ENCODE results near the gene ANAPC2. TPM values are rescaled to one million over a fixed set of nuclear protein-coding genes. Genes with fewer than 3 reads are reported as not detected.

ANAPC2 gene
- total RNA-seq, 1 donor from 2014 or later: 73.2 TPM

DNA sequence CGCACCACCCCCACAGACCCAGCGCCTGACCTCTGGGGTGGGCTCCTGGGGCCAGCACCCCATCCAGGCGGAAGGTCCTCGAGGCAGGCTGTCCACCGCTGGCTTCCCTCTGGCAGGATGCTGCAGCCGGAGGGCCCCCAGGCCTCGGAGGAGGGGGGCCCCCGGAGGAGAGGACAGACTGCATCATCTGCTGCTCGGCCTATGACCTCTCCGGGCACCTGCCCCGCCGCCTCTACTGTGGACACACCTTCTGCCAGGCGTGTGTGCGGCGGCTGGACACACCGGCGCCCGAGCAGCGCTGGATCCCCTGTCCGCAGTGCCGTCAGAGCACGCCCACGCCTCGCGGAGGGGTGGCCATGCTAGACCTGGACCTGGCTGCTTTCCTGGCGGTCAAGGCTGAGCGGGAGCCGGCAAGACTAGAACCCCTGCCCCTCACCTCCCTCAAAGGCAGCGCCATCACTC lies 40.2 kb upstream of the ANAPC2 start:
- Mint-ChIP-seq H3K27ac (no peak overlapping the region), H3K27me3 (no peaks in the 10 kb centered on the region), H3K4me1 (ENCODE audit: low read depth) (peaks cover 9% of the 10 kb centered on the region), H3K4me3 (ENCODE audit: low read depth) (no peak overlapping the region), H3K9me3 (ENCODE audit: low read depth) (no peaks in the 10 kb centered on the region), H3K36me3 (ENCODE audit: insufficient read depth) (no peaks in the 10 kb centered on the region)
- DNase-seq (ENCODE audit: low spot score, unreplicated experiment): no peak
- TF ChIP-seq, protein P1, sequence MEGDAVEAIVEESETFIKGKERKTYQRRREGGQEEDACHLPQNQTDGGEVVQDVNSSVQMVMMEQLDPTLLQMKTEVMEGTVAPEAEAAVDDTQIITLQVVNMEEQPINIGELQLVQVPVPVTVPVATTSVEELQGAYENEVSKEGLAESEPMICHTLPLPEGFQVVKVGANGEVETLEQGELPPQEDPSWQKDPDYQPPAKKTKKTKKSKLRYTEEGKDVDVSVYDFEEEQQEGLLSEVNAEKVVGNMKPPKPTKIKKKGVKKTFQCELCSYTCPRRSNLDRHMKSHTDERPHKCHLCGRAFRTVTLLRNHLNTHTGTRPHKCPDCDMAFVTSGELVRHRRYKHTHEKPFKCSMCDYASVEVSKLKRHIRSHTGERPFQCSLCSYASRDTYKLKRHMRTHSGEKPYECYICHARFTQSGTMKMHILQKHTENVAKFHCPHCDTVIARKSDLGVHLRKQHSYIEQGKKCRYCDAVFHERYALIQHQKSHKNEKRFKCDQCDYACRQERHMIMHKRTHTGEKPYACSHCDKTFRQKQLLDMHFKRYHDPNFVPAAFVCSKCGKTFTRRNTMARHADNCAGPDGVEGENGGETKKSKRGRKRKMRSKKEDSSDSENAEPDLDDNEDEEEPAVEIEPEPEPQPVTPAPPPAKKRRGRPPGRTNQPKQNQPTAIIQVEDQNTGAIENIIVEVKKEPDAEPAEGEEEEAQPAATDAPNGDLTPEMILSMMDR (IDR thresholded peaks at IDR 0.05; ENCODE audit: unreplicated experiment): no peak

- Mint-ChIP-seq H3K4me1 (ENCODE audit: low read depth) (peaks cover 9% of the 10 kb centered on the region), H3K36me3 (ENCODE audit: insufficient read depth) (no peaks in the 10 kb centered on the region), H3K27ac (peak overlapping the region; percentile 89), H3K27me3 (no peaks in the 10 kb centered on the region), H3K4me3 (ENCODE audit: low read depth) (peak overlapping the region; percentile 51), H3K9me3 (ENCODE audit: low read depth) (no peaks in the 10 kb centered on the region)
- DNase-seq (ENCODE audit: low spot score, unreplicated experiment): no peak
- TF ChIP-seq, protein P1 (IDR thresholded peaks at IDR 0.05; ENCODE audit: unreplicated experiment): no peak
These were observed 39.6 kb upstream of the ANAPC2 start for GRCh38 chr9:137227853-137228505.

DNA sequence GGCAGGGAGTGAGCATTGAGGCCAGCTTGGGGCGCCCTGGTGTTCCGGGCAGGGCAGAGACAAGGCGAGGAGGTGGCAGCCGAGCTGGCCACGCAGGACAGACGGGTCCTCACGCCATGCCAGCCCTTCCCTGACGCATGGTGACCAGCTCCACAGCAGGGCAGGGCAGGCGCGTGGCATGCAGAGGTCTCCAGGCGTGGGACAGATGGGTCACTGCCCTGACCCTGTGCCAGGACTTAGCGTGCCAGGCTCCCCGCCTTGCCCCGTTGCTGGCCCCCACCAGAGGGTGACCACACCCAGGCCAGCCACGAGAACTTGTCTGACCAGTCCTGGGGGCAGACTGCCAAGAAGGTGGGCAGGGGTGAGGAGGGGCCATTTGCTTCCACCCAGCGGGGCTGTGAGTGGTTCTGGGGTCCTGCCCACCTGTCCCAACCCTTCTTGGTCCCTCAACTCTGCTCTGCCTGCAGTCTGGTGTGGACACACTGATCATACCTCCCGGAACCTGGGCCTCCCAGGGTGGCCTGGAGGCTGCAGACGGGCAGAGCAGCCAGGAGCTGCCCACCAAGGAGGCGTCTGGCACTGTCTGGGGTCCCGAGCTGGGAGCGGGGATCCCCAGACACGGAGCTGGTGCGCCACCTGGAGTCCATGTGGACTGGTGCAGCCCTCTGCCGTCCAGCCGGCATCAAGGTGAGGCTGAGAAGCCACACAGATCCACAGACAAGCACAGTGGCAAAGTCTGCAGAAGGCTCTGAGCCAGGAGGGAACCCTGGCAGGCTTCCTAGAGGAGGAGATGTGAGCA lies 38.9 kb upstream of the ANAPC2 start, which contains the start of gene RNF224:
Gene RNF224 (plus strand): TSS at position 449 of the 799 bp plus-strand sequence. CDS start 834 bp downstream, outside the sequence.
- DNase-seq (ENCODE audit: low spot score, unreplicated experiment): peak; percentile 80
- peak within 1 kb of the TSS; percentile 51 for H3K4me3 Mint-ChIP-seq (ENCODE audit: low read depth)

DNA sequence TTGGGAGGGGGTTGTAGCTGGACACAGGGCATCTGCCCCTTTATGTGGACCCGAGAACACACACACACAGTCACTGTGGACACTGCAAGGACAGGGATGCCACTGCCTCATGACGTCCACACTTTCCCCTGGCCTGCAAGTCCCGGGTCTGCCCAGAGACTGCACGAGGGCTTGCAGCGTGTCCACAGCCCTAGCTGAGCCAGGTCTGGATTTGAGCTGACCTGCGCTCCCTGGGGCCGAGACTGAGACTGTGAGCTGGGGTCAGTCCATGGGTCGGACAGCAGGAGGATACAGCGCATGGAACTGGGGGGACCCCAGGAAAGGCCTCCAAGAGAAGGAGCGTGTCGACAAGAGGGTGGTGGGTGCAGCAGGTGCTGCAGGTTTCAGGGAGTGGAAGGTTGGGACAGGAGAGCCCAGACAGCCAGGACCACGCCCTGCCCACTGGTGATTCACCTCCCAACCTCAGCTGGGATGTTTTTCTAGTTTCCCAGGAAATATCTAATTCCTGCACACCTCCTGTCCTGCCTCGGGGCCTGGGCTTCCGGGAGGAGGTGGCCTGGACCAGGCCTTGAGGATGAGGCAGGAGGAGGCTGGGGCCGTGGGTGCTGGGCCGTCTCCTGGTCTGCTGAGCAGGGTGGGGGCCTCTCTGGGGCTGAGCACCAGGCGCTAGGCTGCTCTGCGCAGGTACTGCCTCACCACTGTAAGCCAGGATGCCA lies 38.1 kb upstream of the ANAPC2 start:
- no peaks in the 10 kb centered on the region for H3K36me3 Mint-ChIP-seq (ENCODE audit: insufficient read depth)
- no peaks in the 10 kb centered on the region for H3K27me3 Mint-ChIP-seq
- H3K4me1 Mint-ChIP-seq (ENCODE audit: low read depth): peaks cover 9% of the 10 kb centered on the region
- no peak overlapping the region for H3K27ac Mint-ChIP-seq
- no peak for DNase-seq (ENCODE audit: low spot score, unreplicated experiment)
- H3K4me3 Mint-ChIP-seq (ENCODE audit: low read depth): no peak overlapping the region
- TF ChIP-seq, protein P1 (IDR thresholded peaks at IDR 0.05; ENCODE audit: unreplicated experiment): no peak
- no peaks in the 10 kb centered on the region for H3K9me3 Mint-ChIP-seq (ENCODE audit: low read depth)

More for the DNA sequence above, 38.9 kb upstream of the ANAPC2 start, which contains the start of gene RNF224:
- H3K27me3 Mint-ChIP-seq: no peaks in the 10 kb centered on the region
- TF ChIP-seq, protein P1 (IDR thresholded peaks at IDR 0.05; ENCODE audit: unreplicated experiment): peak; percentile 87
- no peaks in the 10 kb centered on the region for H3K9me3 Mint-ChIP-seq (ENCODE audit: low read depth)
- H3K27ac Mint-ChIP-seq: peak within 1 kb of the TSS; percentile 89
- H3K36me3 Mint-ChIP-seq (ENCODE audit: insufficient read depth): no peaks in the 10 kb centered on the region
- H3K4me1 Mint-ChIP-seq (ENCODE audit: low read depth): peaks cover 9% of the 10 kb centered on the region
